Activated T-helper 1 cell treated with anti-CD3 and anti-CD28 coated beads, Interleukin-2, amount 50 U/mL, for 16 hours (primary cell): ENCODE measurements around the gene MADD.

Experiments
- DNase-seq, 2 donors: peaks; one replicate each; pipeline ENCODE4 v3.0.0-alpha.2; 2020; ENCODE audit warnings: low read depth in 1 of 2, low spot score in 1 of 2

MADD gene

GRCh38 chr11:47269829-47270305 lies at the start of gene MADD:
MADD (plus strand) TSS chr11:47270133.
- peak; percentile 81 to 89 for DNase-seq

- no peak for DNase-seq
Measured at GRCh38 chr11:47220401-47220821, 49.5 kb upstream of the MADD start.

GRCh38 chr11:47222696-47223095 lies 47.2 kb upstream of the MADD start:
- DNase-seq, result no peak

GRCh38 chr11:47225552-47226400 lies 44.2 kb upstream of the MADD start:
- DNase-seq, result no peak

GRCh38 chr11:47229161-47229560 lies 40.8 kb upstream of the MADD start:
- no peak for DNase-seq

GRCh38 chr11:47233051-47233450 lies 36.9 kb upstream of the MADD start:
- DNase-seq, result no peak

GRCh38 chr11:47233989-47234668 lies 35.8 kb upstream of the MADD start:
- DNase-seq, result no peak

GRCh38 chr11:47234669-47235100 lies 35.2 kb upstream of the MADD start:
- peak in 1 of 2 donors; percentile 44 for DNase-seq

- DNase-seq, result no peak
Measured at GRCh38 chr11:47235163-47235562, 34.8 kb upstream of the MADD start.

GRCh38 chr11:47236482-47236881 lies 33.5 kb upstream of the MADD start:
- DNase-seq, result no peak

GRCh38 chr11:47239852-47240251 lies 30.1 kb upstream of the MADD start:
- no peak for DNase-seq

GRCh38 chr11:47241841-47242301 lies 28.1 kb upstream of the MADD start:
- no peak for DNase-seq

GRCh38 chr11:47242596-47243192 lies 27.2 kb upstream of the MADD start:
- no peak for DNase-seq

- no peak for DNase-seq
Measured at GRCh38 chr11:47243454-47243853, 26.5 kb upstream of the MADD start.

GRCh38 chr11:47244448-47245350 lies 25.2 kb upstream of the MADD start:
- DNase-seq, result no peak

- DNase-seq, result no peak
Measured at GRCh38 chr11:47245611-47246357, 24.1 kb upstream of the MADD start.

GRCh38 chr11:47247502-47247901 lies 22.4 kb upstream of the MADD start:
- DNase-seq, result no peak

- DNase-seq, result no peak
Measured at GRCh38 chr11:47248304-47248663, 21.6 kb upstream of the MADD start.

- peak; percentile 75 for DNase-seq
Measured at GRCh38 chr11:47248664-47249377, 21.1 kb upstream of the MADD start, which contains the start of gene ACP2. ACP2 (minus strand) TSS chr11:47248814; CDS start chr11:47248789, 25 bp downstream.
